Endothelial cell of umbilical vein (primary cell): ENCODE data around the gene DAND5. TPM values are rescaled to one million over a fixed set of nuclear protein-coding genes. Genes with fewer than 3 reads are reported as not detected.

ENCODE experiments used
- BruUV-seq: library from RNA; stranded (reverse); fragments of 400-500 nt; replicated peaks from 2 replicates; lab custom pipeline; 2021; lab: Mats Ljungman, UMichigan
- CTCF ChIA-PET: fragments of 300-600, 350-600 bp; sonication (Branson Sonifier 250); formaldehyde crosslinking; loops from one replicate; lab custom pipeline; 2021; ENCODE audit warnings: antibody characterized with exemption, inconsistent platforms; lab: Charles Lee
- POLR2A ChIA-PET: fragments of 300-600, 350-600 bp; sonication (Branson Sonifier 250); formaldehyde crosslinking; loops from one replicate; lab custom pipeline; 2021; ENCODE audit warnings: antibody characterized with exemption, inconsistent platforms; lab: Charles Lee
- DNase-seq: peaks from one replicate; pipeline ENCODE4 v3.0.0-alpha.2; 2011; ENCODE audit warnings: low read depth, low spot score
- FAIRE-seq: peaks from 2 replicates; lab custom pipeline; 2011; peaks lifted over from hg19 to GRCh38; lab: Jason Lieb, UNC
- H2AFZ ChIP-seq: 2 replicates; pipeline ENCODE4 v1.6.0; 2012; ENCODE audit warnings: low read depth, low read length, control low read depth, inconsistent platforms
- H3K27ac ChIP-seq: 2 replicates; pipeline ENCODE4 v1.5.1; 2011; ENCODE audit warnings: low read depth, mild to moderate bottlenecking, control low read depth, low read length, moderate library complexity; ENCODE audit not compliant: insufficient read depth
- H3K27me3 ChIP-seq, 2 experiments: 2 replicates each; pipeline versions ENCODE4 v1.6.0 to v1.6.1; 2011; ENCODE audit warnings: low read length in 2 of 2, mixed read lengths in 1 of 2; ENCODE audit not compliant: control insufficient read depth in 2 of 2, insufficient read depth in 2 of 2
- H3K36me3 ChIP-seq, 2 experiments: 2 replicates in 1 of 2; 3 replicates in 1 of 2; pipeline ENCODE4 v1.5.1; 2011; ENCODE audit warnings: low read length in 2 of 2, mild to moderate bottlenecking in 1 of 2, moderate library complexity in 1 of 2; ENCODE audit not compliant: control insufficient read depth in 2 of 2, insufficient read depth in 2 of 2; ENCODE audit errors: extremely low read depth in 1 of 2
- H3K4me1 ChIP-seq: 3 replicates; pipeline ENCODE4 v1.5.1; 2011; ENCODE audit warnings: mild to moderate bottlenecking, low read length; ENCODE audit not compliant: control insufficient read depth, insufficient read depth; ENCODE audit errors: extremely low read depth
- H3K4me2 ChIP-seq: 2 replicates; pipeline ENCODE4 v1.6.1; 2011; ENCODE audit warnings: low read length, control low read depth, mixed read lengths; ENCODE audit not compliant: insufficient read depth
- H3K4me3 ChIP-seq, 3 experiments: fragments of 200-600 bp in 1 of 3; sonication (generic), shearing (Covaris generic) in 1 of 3; replicated peaks in 1 of 3; 2 replicates each; pipeline ENCODE4 v1.5.1; 2011 to 2016; ENCODE audit warnings: control low read depth in 3 of 3, low read length in 3 of 3, mild to moderate bottlenecking in 2 of 3, inconsistent platforms in 1 of 3, low read depth in 1 of 3, moderate library complexity in 1 of 3; ENCODE audit not compliant: insufficient read depth in 1 of 3
- H3K79me2 ChIP-seq: 2 replicates; pipeline ENCODE4 v1.6.0; 2012; ENCODE audit warnings: low read length, inconsistent platforms; ENCODE audit not compliant: control insufficient read depth, insufficient read depth
- H3K9ac ChIP-seq: replicated peaks from 2 replicates; pipeline ENCODE3; 2011; ENCODE audit warnings: low read length, control low read depth; ENCODE audit not compliant: insufficient read depth; ENCODE audit errors: extremely low read depth
- H3K9me1 ChIP-seq: replicated peaks from 3 replicates; pipeline ENCODE4 v1.6.0; 2011; ENCODE audit warnings: mild to moderate bottlenecking, low read length; ENCODE audit not compliant: control insufficient read depth, insufficient read depth; ENCODE audit errors: extremely low read depth
- H3K9me3 ChIP-seq: replicated peaks from 2 replicates; pipeline ENCODE4 v1.5.1; 2012; ENCODE audit warnings: low read length, inconsistent platforms; ENCODE audit not compliant: control insufficient read depth, insufficient read depth
- H4K20me1 ChIP-seq: replicated peaks from 2 replicates; pipeline ENCODE3; 2011; ENCODE audit warnings: mild to moderate bottlenecking, low read length; ENCODE audit not compliant: control insufficient read depth, insufficient read depth; ENCODE audit errors: extremely low read depth
- CTCF ChIP-seq, 2 donors: IDR thresholded peaks; 1 replicate in 1 of 2; 2 replicates in 1 of 2; pipeline ENCODE4 v1.5.1; 2011; ENCODE audit warnings: low read length in 2 of 2, mild to moderate bottlenecking in 2 of 2, moderate library complexity in 2 of 2, control low read depth in 1 of 2, inconsistent platforms in 1 of 2, low read depth in 1 of 2; ENCODE audit not compliant: insufficient read depth in 1 of 2; ENCODE audit errors: extremely low read depth in 1 of 2
- FOS ChIP-seq: IDR thresholded peaks from 2 replicates; pipeline ENCODE4 v1.6.1; 2011; ENCODE audit warnings: mild to moderate bottlenecking, low read length, moderate library complexity, borderline replicate concordance; ENCODE audit not compliant: insufficient read depth
- GATA2 ChIP-seq: IDR thresholded peaks from 2 replicates; pipeline ENCODE4 v1.7.0; 2011; ENCODE audit warnings: low read depth, mild to moderate bottlenecking, moderate library complexity, mixed read lengths, low read length; ENCODE audit not compliant: insufficient read length, insufficient read depth
- JUN ChIP-seq: IDR thresholded peaks from 2 replicates; pipeline ENCODE4 v1.6.1; 2011; ENCODE audit warnings: borderline replicate concordance, low read depth; ENCODE audit not compliant: insufficient read length, insufficient read depth
- dilution Hi-C: fragments of 300-500 bp; cut with MboI; formaldehyde crosslinking; loops from one replicate; pipeline ENCODE4 v1.15.0; 2019; ENCODE audit warnings: low sequenced_read_pairs; ENCODE audit not compliant: extremely low pct_ligation_motif_present
- intact Hi-C: fragments of 100-400 bp; cut with micrococcal nuclease; formaldehyde crosslinking; loops from one replicate; pipeline ENCODE4 v1.10.0; 2022
- polyA plus RNA-seq, 4 experiments: library from polyadenylated mRNA; depleted of rRNA in 3 of 4; stranded (reverse) in 3 of 4; unstranded in 1 of 4; fragments of >200 nt; gene quantifications; 2 replicates each; pipeline versions ENCODE4 v1.2.1 to v1.2.3, GENCODE V29; 2011 to 2012; ENCODE audit warnings: missing spikeins in 1 of 4
- total RNA-seq: library from RNA; stranded (reverse); gene quantifications from 2 replicates; pipeline ENCODE4 v1.2.3, GENCODE V29; 2021

Gene DAND5
- total and polyA plus RNA-seq, 2 donors (not counting 3 experiments of a cell fraction or from before 2014, with no cell fraction given): 0.06 to 0.20 TPM

DNA sequence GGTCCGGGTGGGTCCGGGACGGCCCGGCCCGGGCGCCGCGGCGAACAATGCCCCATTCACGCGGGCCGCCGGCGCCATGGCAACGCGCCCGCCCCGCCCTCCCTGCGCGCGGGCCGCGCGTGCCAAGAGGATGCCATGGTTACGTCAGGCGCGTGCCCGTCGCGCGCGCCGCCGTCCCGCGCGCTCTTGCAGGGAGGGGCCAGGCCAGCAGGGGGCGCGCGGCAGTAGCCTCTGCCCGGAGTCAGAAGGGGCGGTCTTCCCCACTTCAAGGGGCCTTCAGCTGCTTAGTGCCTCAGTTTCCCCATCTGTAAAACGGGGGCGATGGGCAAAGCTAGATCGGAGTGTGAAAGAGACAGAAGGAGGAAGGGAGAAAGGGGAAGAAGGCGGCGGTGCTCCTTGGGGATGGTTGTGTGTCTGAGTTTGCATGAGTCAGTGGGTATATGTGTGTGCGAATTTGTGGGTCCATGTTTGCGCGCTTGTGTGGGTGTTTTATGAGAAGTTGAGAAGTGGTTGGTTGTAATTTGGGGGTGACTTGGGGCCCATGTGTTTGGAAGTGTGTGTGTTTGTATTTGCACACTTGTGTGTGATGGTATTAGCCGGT, 14.3 kb downstream of the DAND5 start:
- dilution Hi-C loops: no loop called here
- H3K27me3 ChIP-seq: no peaks in the 10 kb centered on the region
- ChIA-PET CTCF (interaction anchor here (0.6 to 13.4 kb wide), 8 partner anchors 9 to 110 kb away, joined by 3 to 543 read pairs (median 8); partner anchors contain the start of gene NFIX), POLR2A (no interaction called here)
- DNase-seq (peak; percentile 83), FAIRE-seq (peak; percentile 73)
- H3K36me3 ChIP-seq: no peaks in the 10 kb centered on the region
- peak; percentile 91 to 92 for TF ChIP-seq CTCF (IDR thresholded peaks at IDR 0.05; ENCODE audit: extremely low read depth in 1 of 2, insufficient read depth in 1 of 2, low read depth in 1 of 2, low read length in 2 of 2)
- no peak for TF ChIP-seq JUN
- TF ChIP-seq GATA2: no peak
- no peak for TF ChIP-seq FOS
- BruUV-seq: no TSS peak
- no peaks in the 10 kb centered on the region for H3K9me1 ChIP-seq
- H3K4me3 ChIP-seq: peak overlapping the region in 2 of 3 experiments; percentile 23 to 35
- no peaks in the 10 kb centered on the region for H3K79me2 ChIP-seq
- H3K4me2 ChIP-seq: peak overlapping the region; percentile 63
- no peaks in the 10 kb centered on the region for H3K9me3 ChIP-seq
- intact Hi-C loops: loop anchor here (1.0 kb wide), 4 partner anchors 51 to 111 kb away; no protein-coding TSS in a partner anchor
- H3K9ac ChIP-seq: peak overlapping the region; percentile 60
- no peak overlapping the region for H3K27ac ChIP-seq
- H3K4me1 ChIP-seq: peaks cover 2% of the 10 kb centered on the region
- peak overlapping the region; percentile 89 for H2AFZ ChIP-seq
- no peaks in the 10 kb centered on the region for H4K20me1 ChIP-seq
